WTC11 (cell line): ENCODE results near the gene MAP3K2. TPM values are rescaled to one million over a fixed set of nuclear protein-coding genes. Genes with fewer than 3 reads are reported as not detected.

Experiments used
- ATAC-seq: fragments of 200-7000 bp; cut with Tn5 transposase; 2 replicates; pipeline ENCODE4 v1.10.0; 2021; ENCODE audit warnings: mild to moderate bottlenecking, moderate library complexity
- CTCF ChIA-PET: fragments of 300-600 bp; sonication (Branson Sonifier 250); formaldehyde crosslinking; loops from one replicate; lab custom pipeline; 2021; ENCODE audit warnings: antibody characterized with exemption; lab: Charles Lee
- POLR2A ChIA-PET: fragments of 350-600 bp; sonication (Branson Sonifier 250); formaldehyde crosslinking; loops from one replicate; lab custom pipeline; 2021; ENCODE audit warnings: antibody characterized with exemption; lab: Charles Lee
- DNase-seq: peaks from one replicate; pipeline ENCODE4 v3.0.0; 2021; ENCODE audit warnings: low spot score
- H3K27ac Mint-ChIP-seq: 2 replicates; pipeline ENCODE4 v1.8.0; 2021; ENCODE audit warnings: mixed read lengths
- H3K27me3 Mint-ChIP-seq: 2 replicates; pipeline ENCODE4 v1.8.0; 2021; ENCODE audit warnings: low read depth, mild to moderate bottlenecking, moderate library complexity, mixed read lengths
- H3K36me3 Mint-ChIP-seq: 2 replicates; pipeline ENCODE4 v1.8.0; 2021; ENCODE audit warnings: mixed read lengths
- H3K4me1 Mint-ChIP-seq: 2 replicates; pipeline ENCODE4 v1.8.0; 2022; ENCODE audit warnings: mixed read lengths
- H3K4me3 Mint-ChIP-seq: 2 replicates; pipeline ENCODE4 v1.8.0; 2021; ENCODE audit warnings: mild to moderate bottlenecking, moderate library complexity, mixed read lengths
- H3K9me3 Mint-ChIP-seq: 2 replicates; pipeline ENCODE4 v1.8.0; 2021; ENCODE audit warnings: mixed read lengths
- ATF1 ChIP-seq: sonication (generic); formaldehyde crosslinking; IDR thresholded peaks from 2 replicates; pipeline ENCODE4 v1.8.1; 2023; ENCODE audit warnings: mild to moderate bottlenecking, moderate library complexity, missing genetic modification reagents
- ATF2 ChIP-seq: sonication (generic); formaldehyde crosslinking; IDR thresholded peaks from 2 replicates; pipeline ENCODE4 v1.8.1; 2022; ENCODE audit warnings: low read depth, missing genetic modification reagents, borderline replicate concordance
- ELF4 ChIP-seq: sonication (generic); formaldehyde crosslinking; IDR thresholded peaks from 2 replicates; pipeline ENCODE4 v1.8.1; 2022; ENCODE audit warnings: low read depth, mild to moderate bottlenecking, moderate library complexity, missing genetic modification reagents
- EMX1 ChIP-seq: fragments of 250-450 bp; sonication (Bioruptor Pico); IDR thresholded peaks from 2 replicates; pipeline ENCODE4 v1.8.0; 2021; ENCODE audit warnings: mild to moderate bottlenecking
- ERG ChIP-seq: fragments of 250-450 bp; sonication (Bioruptor Pico); IDR thresholded peaks from 2 replicates; pipeline ENCODE4 v1.8.0; 2021; ENCODE audit warnings: mild to moderate bottlenecking
- FOXP1 ChIP-seq: sonication (generic); formaldehyde crosslinking; IDR thresholded peaks from 2 replicates; pipeline ENCODE4 v1.8.0; 2022; ENCODE audit warnings: missing genetic modification reagents, mild to moderate bottlenecking, moderate library complexity, borderline replicate concordance
- GABPB1 ChIP-seq: sonication (generic); formaldehyde crosslinking; IDR thresholded peaks from 2 replicates; pipeline ENCODE4 v1.8.1; 2023; ENCODE audit warnings: mild to moderate bottlenecking, missing genetic modification reagents
- GRHL2 ChIP-seq: fragments of 250-450 bp; sonication (Bioruptor Pico); IDR thresholded peaks from 2 replicates; pipeline ENCODE4 v1.8.0; 2022; ENCODE audit warnings: mild to moderate bottlenecking, moderate library complexity; ENCODE audit not compliant: insufficient replicate concordance, severe bottlenecking
- IRF2 ChIP-seq: sonication (generic); formaldehyde crosslinking; IDR thresholded peaks from 2 replicates; pipeline ENCODE4 v1.8.0; 2022; ENCODE audit warnings: low read depth, missing genetic modification reagents, borderline replicate concordance
- JAZF1 ChIP-seq: fragments of 250-450 bp; sonication (Bioruptor Pico); IDR thresholded peaks from 2 replicates; pipeline ENCODE4 v1.9.0; 2021; ENCODE audit warnings: moderate library complexity, mild to moderate bottlenecking, inconsistent platforms
- MAX ChIP-seq: sonication (generic); formaldehyde crosslinking; IDR thresholded peaks from 2 replicates; pipeline ENCODE4 v1.8.0; 2022; ENCODE audit warnings: mild to moderate bottlenecking, missing genetic modification reagents
- NR1H2 ChIP-seq: sonication (generic); formaldehyde crosslinking; IDR thresholded peaks from 2 replicates; pipeline ENCODE4 v1.9.0; 2021; ENCODE audit warnings: mild to moderate bottlenecking, moderate library complexity, missing genetic modification reagents
- SMAD4 ChIP-seq: sonication (generic); formaldehyde crosslinking; IDR thresholded peaks from 2 replicates; pipeline ENCODE4 v1.8.0; 2022; ENCODE audit warnings: mild to moderate bottlenecking, missing genetic modification reagents
- TEAD4 ChIP-seq: sonication (generic); formaldehyde crosslinking; IDR thresholded peaks from 2 replicates; pipeline ENCODE4 v1.8.0; 2022; ENCODE audit warnings: mild to moderate bottlenecking, missing genetic modification reagents
- ZBTB21 ChIP-seq: sonication (generic); formaldehyde crosslinking; IDR thresholded peaks from 2 replicates; pipeline ENCODE4 v1.8.1; 2023; ENCODE audit warnings: mild to moderate bottlenecking, missing genetic modification reagents, borderline replicate concordance
- ZNF396 ChIP-seq: fragments of 250-450 bp; sonication (Bioruptor Pico); IDR thresholded peaks from 2 replicates; pipeline ENCODE4 v1.8.0; 2021; ENCODE audit warnings: mild to moderate bottlenecking, moderate library complexity, borderline replicate concordance
- ZNF532 ChIP-seq: fragments of 250-450 bp; sonication (Bioruptor Pico); IDR thresholded peaks from 2 replicates; pipeline ENCODE4 v1.9.0; 2021; ENCODE audit warnings: mild to moderate bottlenecking, borderline replicate concordance
- total RNA-seq: library from RNA; stranded (reverse); gene quantifications from 3 replicates; pipeline ENCODE4 v1.2.3, GENCODE V29; 2021

The MAP3K2 gene
- total RNA-seq, 1 experiment from 2014 or later: 26.9 TPM

GRCh38 chr2:127392133-127392827 is 4.5 kb upstream of the MAP3K2 start (continued):
- TF ChIP-seq GRHL2 (CRISPR knock-in tag) (no peak), TEAD4 (CRISPR knock-in tag) (no peak), ZNF396 (CRISPR knock-in tag) (no peak), JAZF1 (no peak), ELF4 (no peak), ERG (no peak), GABPB1 (CRISPR knock-in tag) (no peak), ATF2 (CRISPR knock-in tag) (no peak), NR1H2 (no peak), ZBTB21 (CRISPR knock-in tag) (no peak), ATF1 (CRISPR knock-in tag) (no peak)

GRCh38 chr2:127389778-127390435 is 2.1 kb upstream of the MAP3K2 start:
- ATAC-seq: no peak
- ChIA-PET POLR2A (no interaction called here), CTCF (interaction anchor here (2.5 kb wide), 1 partner anchor 26 kb away, joined by 13 read pairs; no protein-coding TSS in a partner anchor)
- H3K36me3 Mint-ChIP-seq: 0 out of 2 replicates have a peak, but pooled peaks cover 2% of the 10 kb centered on the region
- no peak overlapping the region; the same call in 1 of the 2 replicates for H3K27ac Mint-ChIP-seq
- H3K27me3 Mint-ChIP-seq: no peaks in the 10 kb centered on the region; the same call in 1 of the 2 replicates
- H3K9me3 Mint-ChIP-seq: peaks cover 13% of the 10 kb centered on the region
- TF ChIP-seq ZNF532 (no peak), SMAD4 (CRISPR knock-in tag) (no peak), FOXP1 (CRISPR knock-in tag) (no peak), EMX1 (CRISPR knock-in tag) (no peak), IRF2 (CRISPR knock-in tag) (no peak), MAX (no peak), NR1H2 (no peak), ATF1 (CRISPR knock-in tag) (no peak)
- no peak overlapping the region for H3K4me3 Mint-ChIP-seq
- no peak for DNase-seq
- peaks cover 25% of the 10 kb centered on the region for H3K4me1 Mint-ChIP-seq
